CD14-positive monocyte (primary cell): ENCODE measurements around the gene STAT6. TPM values are rescaled to one million over a fixed set of nuclear protein-coding genes. Genes with fewer than 3 reads are reported as not detected.

Experiments used
- DNase-seq, 3 donors: peaks; one replicate each; pipeline ENCODE4 v3.0.0-alpha.2; 2011 to 2022
- H2AFZ ChIP-seq: 2 replicates; pipeline ENCODE4 v1.6.0; 2012; ENCODE audit warnings: mild to moderate bottlenecking, low read depth, low read length, inconsistent platforms; ENCODE audit not compliant: insufficient read depth, poor library complexity, severe bottlenecking
- H3K27ac ChIP-seq, 2 donors: 1 replicate in 1 of 2; 2 replicates in 1 of 2; pipeline ENCODE4 v1.5.1; 2012 to 2013; ENCODE audit warnings: low read length in 2 of 2, control low read depth in 1 of 2, inconsistent platforms in 1 of 2, low read depth in 1 of 2, mild to moderate bottlenecking in 1 of 2
- H3K27me3 ChIP-seq, 2 donors: one replicate each; pipeline versions ENCODE4 v1.6.0 to v1.6.1; 2011 to 2013; ENCODE audit warnings: low read length in 2 of 2; ENCODE audit not compliant: control insufficient read depth in 2 of 2, insufficient read depth in 2 of 2
- H3K36me3 ChIP-seq, 2 donors: replicated peaks in 1 of 2; 1 replicate in 1 of 2; 2 replicates in 1 of 2; pipeline versions ENCODE4 v1.5.1 to v1.6.1; 2012 to 2013; ENCODE audit warnings: low read length in 2 of 2, control low read depth in 1 of 2, inconsistent platforms in 1 of 2, mild to moderate bottlenecking in 1 of 2; ENCODE audit not compliant: insufficient read depth in 2 of 2, control insufficient read depth in 1 of 2
- H3K4me1 ChIP-seq, 2 donors: 1 replicate in 1 of 2; 2 replicates in 1 of 2; pipeline versions ENCODE4 v1.5.1 to v1.6.1; 2012 to 2013; ENCODE audit warnings: low read length in 2 of 2, control low read depth in 1 of 2, inconsistent platforms in 1 of 2, mild to moderate bottlenecking in 1 of 2, moderate library complexity in 1 of 2; ENCODE audit not compliant: insufficient read depth in 2 of 2, control insufficient read depth in 1 of 2
- H3K4me2 ChIP-seq: replicated peaks from 2 replicates; pipeline ENCODE3; 2012; ENCODE audit warnings: low read length, moderate library complexity, mild to moderate bottlenecking; ENCODE audit not compliant: poor library complexity, severe bottlenecking; ENCODE audit errors: extremely low read depth
- H3K4me3 ChIP-seq, 3 experiments: fragments of 200-600 bp in 1 of 3; sonication (generic) in 1 of 3; replicated peaks in 1 of 3; 1 replicate in 2 of 3; 2 replicates in 1 of 3; pipeline ENCODE4 v1.5.1; 2011 to 2013; ENCODE audit warnings: low read length in 3 of 3, mild to moderate bottlenecking in 3 of 3, control low read depth in 2 of 3, low read depth in 2 of 3, inconsistent platforms in 1 of 3, moderate library complexity in 1 of 3
- H3K79me2 ChIP-seq: 2 replicates; pipeline ENCODE4 v1.6.0; 2012; ENCODE audit warnings: mild to moderate bottlenecking, control low read depth, inconsistent platforms, low read length, moderate library complexity; ENCODE audit not compliant: insufficient read depth
- H3K9ac ChIP-seq: 2 replicates; pipeline ENCODE4 v1.6.0; 2017; ENCODE audit warnings: low read length, mild to moderate bottlenecking; ENCODE audit not compliant: insufficient read depth, poor library complexity, severe bottlenecking
- H3K9me3 ChIP-seq, 2 donors: replicated peaks in 1 of 2; 1 replicate in 1 of 2; 2 replicates in 1 of 2; pipeline versions ENCODE4 v1.5.1 to v1.6.1; 2012 to 2013; ENCODE audit warnings: low read length in 2 of 2, control low read depth in 1 of 2; ENCODE audit not compliant: control insufficient read depth in 1 of 2, insufficient read depth in 1 of 2
- H4K20me1 ChIP-seq: 2 replicates; pipeline ENCODE4 v1.6.0; 2012; ENCODE audit warnings: mild to moderate bottlenecking, low read length, control low read depth, moderate library complexity; ENCODE audit not compliant: insufficient read depth
- H3K27ac Mint-ChIP-seq, 7 donors: one replicate each; pipeline ENCODE4 v1.8.0; 2020; ENCODE audit warnings: mild to moderate bottlenecking in 7 of 7, mixed read lengths in 7 of 7, moderate library complexity in 6 of 7, inconsistent platforms in 2 of 7
- H3K27me3 Mint-ChIP-seq, 3 donors: one replicate each; pipeline ENCODE4 v1.8.0; 2021 to 2022; ENCODE audit warnings: low read depth in 3 of 3, mild to moderate bottlenecking in 3 of 3, mixed read lengths in 3 of 3, moderate library complexity in 3 of 3, inconsistent platforms in 1 of 3
- H3K36me3 Mint-ChIP-seq, 2 donors: one replicate each; pipeline ENCODE4 v1.8.0; 2020; ENCODE audit warnings: mixed read lengths in 2 of 2, inconsistent platforms in 1 of 2, mild to moderate bottlenecking in 1 of 2
- H3K4me1 Mint-ChIP-seq: one replicate; pipeline ENCODE4 v1.8.0; 2020; ENCODE audit warnings: mild to moderate bottlenecking, mixed read lengths
- H3K4me3 Mint-ChIP-seq, 2 donors: one replicate each; pipeline ENCODE4 v1.8.0; 2020; ENCODE audit warnings: mild to moderate bottlenecking in 2 of 2, mixed read lengths in 2 of 2, moderate library complexity in 1 of 2
- H3K9me3 Mint-ChIP-seq, 7 donors: one replicate each; pipeline ENCODE4 v1.8.0; 2020 to 2022; ENCODE audit warnings: mixed read lengths in 7 of 7, mild to moderate bottlenecking in 6 of 7, moderate library complexity in 6 of 7, inconsistent platforms in 2 of 7
- WGBS: methylation state at CpG from one replicate; pipeline ENCODE4 v1.1.5; 2013; ENCODE audit warnings: missing lambda C conversion rate; ENCODE audit not compliant: insufficient coverage; 5-methylcytosine and 5-hydroxymethylcytosine counted together
- intact Hi-C, 2 donors: fragments of 100-400 bp; cut with micrococcal nuclease; formaldehyde crosslinking; loops; one replicate each; pipeline versions ENCODE4 v1.15.0 to v1.15.1; 2023
- polyA plus RNA-seq, 3 donors: library from polyadenylated mRNA; depleted of rRNA in 1 of 3; unstranded in 2 of 3; stranded (reverse) in 1 of 3; fragments of 300-500 nt in 2 of 3; fragments of >200 nt in 1 of 3; fragmentation: Illumina TruSeq in 2 of 3; gene quantifications; 1 replicate in 2 of 3; 2 replicates in 1 of 3; pipeline ENCODE4 v1.2.3, GENCODE V29; 2012 to 2021
- TF ChIP-seq, protein P1 (sequence below): fragments of 200-600 bp; IDR thresholded peaks from one replicate; pipeline ENCODE4 v1.8.0; 2022; ENCODE audit warnings: antibody characterized with exemption, mild to moderate bottlenecking

The STAT6 gene
- polyA plus RNA-seq, 3 donors: 132 to 637 (median 154) TPM

DNA sequence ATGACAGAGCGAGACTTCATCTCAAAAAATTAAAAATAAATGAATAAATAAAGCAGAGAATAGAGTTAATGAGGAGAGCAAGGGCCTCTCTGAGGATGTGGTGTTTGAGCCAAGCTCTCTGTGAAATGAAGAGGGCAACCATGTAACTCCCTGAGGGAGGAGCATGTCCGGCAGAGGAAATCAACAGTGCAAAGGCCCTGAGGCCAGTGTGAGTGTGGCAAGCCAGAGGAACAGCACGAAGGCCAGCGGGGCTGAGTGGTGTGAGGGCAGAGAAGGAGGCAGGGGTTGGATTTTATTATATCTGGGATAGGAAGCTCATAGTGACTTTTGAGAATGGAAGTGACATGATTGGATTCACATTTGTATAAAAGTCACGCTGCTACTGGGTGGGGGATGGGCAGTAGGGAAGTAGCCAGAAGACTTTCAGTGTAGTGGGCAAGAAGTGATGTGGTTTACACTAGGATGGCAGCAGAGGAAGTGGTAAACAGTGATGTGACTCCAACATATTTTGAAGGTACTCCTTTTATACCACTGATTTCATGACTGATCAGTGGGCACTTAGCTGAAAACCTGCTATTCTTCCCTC is 46.5 kb upstream of the STAT6 start:
- Mint-ChIP-seq H3K36me3 (peaks cover 85 to 99% of the 10 kb centered on the region in 2 donors), H3K27ac (peak overlapping the region; percentile 79 to 91 (median 88))
- H4K20me1 ChIP-seq: peaks cover 56% of the 10 kb centered on the region

DNA sequence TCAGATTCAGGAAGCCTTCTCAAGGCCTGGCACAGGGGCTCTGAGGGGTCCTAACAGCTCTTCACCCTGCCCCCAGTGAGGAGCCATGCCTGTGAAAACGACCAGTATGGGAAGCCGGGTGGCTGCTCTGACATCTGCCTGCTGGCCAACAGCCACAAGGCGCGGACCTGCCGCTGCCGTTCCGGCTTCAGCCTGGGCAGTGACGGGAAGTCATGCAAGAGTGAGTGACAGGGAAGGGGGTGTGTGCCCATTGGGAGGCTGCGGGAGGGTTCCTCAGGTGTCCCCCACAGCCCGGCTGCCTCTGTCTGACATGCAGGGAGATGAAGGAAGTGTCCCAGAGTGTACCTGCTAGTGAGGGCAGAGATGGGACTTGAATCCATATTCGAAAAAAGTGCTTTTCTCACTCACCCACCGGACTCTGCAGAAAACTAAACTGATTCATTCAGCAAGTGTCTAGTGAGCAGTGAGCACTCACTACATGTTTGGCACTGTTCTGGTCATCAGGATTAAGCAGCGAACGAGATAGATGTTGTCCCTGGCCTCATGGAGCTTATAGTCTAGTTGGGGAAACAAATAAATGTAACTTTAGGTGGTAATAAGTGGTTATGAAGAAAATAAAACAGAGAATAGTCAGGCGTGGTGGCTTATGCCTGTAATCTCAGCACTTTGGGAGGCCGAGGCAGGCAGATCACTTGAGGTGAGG is 45.7 kb upstream of the STAT6 start:
- Histone ChIP-seq H3K4me3 (peak overlapping the region in 1 of 3 experiments; percentile 37), H3K27ac (peak overlapping the region; percentile 68 to 72), H3K9ac (peak overlapping the region; percentile 29), H2AFZ (no peak overlapping the region), H3K36me3 (peaks cover 67 to 83% of the 10 kb centered on the region in 2 donors), H3K4me1 (peaks cover 85 to 97% of the 10 kb centered on the region in 2 donors), H3K4me2 (peak overlapping the region; percentile 19), H4K20me1 (peaks cover 47% of the 10 kb centered on the region), H3K27me3 (no peaks in the 10 kb centered on the region), H3K9me3 (no peaks in the 10 kb centered on the region), H3K79me2 (peaks cover 35% of the 10 kb centered on the region)
- TF ChIP-seq, protein P1, sequence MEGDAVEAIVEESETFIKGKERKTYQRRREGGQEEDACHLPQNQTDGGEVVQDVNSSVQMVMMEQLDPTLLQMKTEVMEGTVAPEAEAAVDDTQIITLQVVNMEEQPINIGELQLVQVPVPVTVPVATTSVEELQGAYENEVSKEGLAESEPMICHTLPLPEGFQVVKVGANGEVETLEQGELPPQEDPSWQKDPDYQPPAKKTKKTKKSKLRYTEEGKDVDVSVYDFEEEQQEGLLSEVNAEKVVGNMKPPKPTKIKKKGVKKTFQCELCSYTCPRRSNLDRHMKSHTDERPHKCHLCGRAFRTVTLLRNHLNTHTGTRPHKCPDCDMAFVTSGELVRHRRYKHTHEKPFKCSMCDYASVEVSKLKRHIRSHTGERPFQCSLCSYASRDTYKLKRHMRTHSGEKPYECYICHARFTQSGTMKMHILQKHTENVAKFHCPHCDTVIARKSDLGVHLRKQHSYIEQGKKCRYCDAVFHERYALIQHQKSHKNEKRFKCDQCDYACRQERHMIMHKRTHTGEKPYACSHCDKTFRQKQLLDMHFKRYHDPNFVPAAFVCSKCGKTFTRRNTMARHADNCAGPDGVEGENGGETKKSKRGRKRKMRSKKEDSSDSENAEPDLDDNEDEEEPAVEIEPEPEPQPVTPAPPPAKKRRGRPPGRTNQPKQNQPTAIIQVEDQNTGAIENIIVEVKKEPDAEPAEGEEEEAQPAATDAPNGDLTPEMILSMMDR: no peak
- peak in 2 of 3 donors; percentile 44 for DNase-seq
- WGBS: 33% methylated on average over 14 of the region's 16 CpGs
- Mint-ChIP-seq H3K27ac (peak overlapping the region; percentile 79 to 91 (median 88)), H3K9me3 (no peaks in the 10 kb centered on the region), H3K27me3 (peaks cover 0 to 4% (median 2%) of the 10 kb centered on the region in 3 donors), H3K36me3 (peaks cover 83 to 99% of the 10 kb centered on the region in 2 donors), H3K4me1 (peaks cover 97% of the 10 kb centered on the region), H3K4me3 (peak overlapping the region; percentile 10 to 64)
- intact Hi-C loops: no loop called here

More for the DNA sequence above, 46.5 kb upstream of the STAT6 start:
- DNase-seq: peak; percentile 53 to 62 (median 59)
- no peak overlapping the region for H3K9ac ChIP-seq
- peak overlapping the region; percentile 54 for H3K4me2 ChIP-seq
- H2AFZ ChIP-seq: no peak overlapping the region
- peaks cover 28% of the 10 kb centered on the region for H3K79me2 ChIP-seq
- Mint-ChIP-seq H3K4me1 (peaks cover 97% of the 10 kb centered on the region), H3K4me3 (peak overlapping the region; percentile 51 to 59), H3K9me3 (no peaks in the 10 kb centered on the region), H3K27me3 (peaks cover 0 to 4% (median 2%) of the 10 kb centered on the region in 3 donors)
- no peaks in the 10 kb centered on the region for H3K27me3 ChIP-seq
- WGBS: 29% methylated on average over 3 of the region's 5 CpGs
- H3K36me3 ChIP-seq: peaks cover 71 to 86% of the 10 kb centered on the region in 2 donors
- peaks cover 85 to 97% of the 10 kb centered on the region in 2 donors for H3K4me1 ChIP-seq
- intact Hi-C loops: no loop called here
- peak overlapping the region in 1 of 3 experiments; percentile 30 for H3K4me3 ChIP-seq
- no peaks in the 10 kb centered on the region for H3K9me3 ChIP-seq
- TF ChIP-seq, protein P1: no peak
- H3K27ac ChIP-seq: peak overlapping the region; percentile 68 to 71
